PC-9 (cell line): ENCODE data around the gene ARHGEF12.

ENCODE experiments used
- CTCF ChIP-seq: fragments of 200-600 bp; sonication (generic); conservative IDR thresholded peaks from 2 replicates; pipeline ENCODE4 v1.6.1; 2017; ENCODE audit warnings: mixed run types, antibody characterized with exemption, mild to moderate bottlenecking, moderate library complexity
- EZH2 ChIP-seq: fragments of 200-600 bp; sonication (generic); IDR thresholded peaks from 2 replicates; pipeline ENCODE4 v1.8.0; 2017; ENCODE audit warnings: antibody characterized with exemption, low read depth

- TF ChIP-seq CTCF (no peak), EZH2 (no peak)
These were observed 185.0 kb downstream of the ARHGEF12 start for GRCh38 chr11:120521176-120521575.
